Karpas-422 (cell line): ENCODE measurements around the gene DGKB. TPM values are rescaled to one million over a fixed set of nuclear protein-coding genes. Genes with fewer than 3 reads are reported as not detected.

Source experiments
- DNase-seq: peaks from one replicate; pipeline ENCODE4 v3.0.0-alpha.2; 2015
- H2AFZ ChIP-seq: fragments of 200-600 bp; sonication (generic); 2 replicates; pipeline ENCODE4 v1.6.1; 2014; ENCODE audit warnings: antibody characterized with exemption, low read length, mixed read lengths
- H3K27ac ChIP-seq: fragments of 200-600 bp; sonication (generic); 2 replicates; pipeline ENCODE4 v1.5.1; 2014; ENCODE audit warnings: mild to moderate bottlenecking, low read length, moderate library complexity
- H3K27me3 ChIP-seq: fragments of 200-600 bp; sonication (generic); 2 replicates; pipeline ENCODE4 v1.6.1; 2014; ENCODE audit warnings: low read length, mixed read lengths
- H3K36me3 ChIP-seq: fragments of 200-600 bp; sonication (generic); 2 replicates; pipeline ENCODE4 v1.6.1; 2014; ENCODE audit warnings: low read length, mixed read lengths; ENCODE audit not compliant: insufficient read depth
- H3K4me1 ChIP-seq: fragments of 200-600 bp; sonication (generic); 2 replicates; pipeline ENCODE4 v1.6.1; 2014; ENCODE audit warnings: mild to moderate bottlenecking, low read length, mixed read lengths
- H3K4me2 ChIP-seq: fragments of 200-600 bp; sonication (generic); 2 replicates; pipeline ENCODE4 v1.6.1; 2014; ENCODE audit warnings: low read length, low read depth, mild to moderate bottlenecking; ENCODE audit not compliant: poor library complexity, severe bottlenecking
- H3K4me3 ChIP-seq: fragments of 200-600 bp; sonication (generic); 2 replicates; pipeline ENCODE4 v1.5.1; 2014; ENCODE audit warnings: mild to moderate bottlenecking, antibody characterized with exemption, low read length, mixed read lengths
- H3K79me2 ChIP-seq: fragments of 200-600 bp; sonication (generic); 2 replicates; pipeline ENCODE4 v1.6.1; 2014; ENCODE audit warnings: mild to moderate bottlenecking, low read length, mixed read lengths
- H3K9ac ChIP-seq: fragments of 200-600 bp; sonication (generic); 2 replicates; pipeline ENCODE4 v1.6.0; 2014; ENCODE audit warnings: low read length
- H3K9me2 ChIP-seq: fragments of 200-600 bp; sonication (generic), shearing (Covaris generic); replicated peaks from 2 replicates; pipeline ENCODE4 v1.6.0; 2014; ENCODE audit warnings: mild to moderate bottlenecking, low read length, moderate library complexity; ENCODE audit not compliant: insufficient read depth
- H3K9me3 ChIP-seq: fragments of 300-700, 200-600 bp; sonication (generic); 2 replicates; pipeline ENCODE4 v1.6.1; 2014; ENCODE audit warnings: low read length, mixed read lengths
- H4K20me1 ChIP-seq: fragments of 200-600 bp; sonication (generic); 2 replicates; pipeline ENCODE4 v1.6.1; 2014; ENCODE audit warnings: mild to moderate bottlenecking, antibody characterized with exemption, low read length, low read depth; ENCODE audit not compliant: insufficient read depth
- total RNA-seq: library from RNA; depleted of rRNA; stranded (reverse); fragments of >200 nt; shearing (Covaris generic); gene quantifications from 2 replicates; pipeline ENCODE4 v1.2.3, GENCODE V29; 2014; ENCODE audit warnings: low replicate concordance

DGKB gene
- total RNA-seq, 1 experiment from 2014 or later: not detected

DNA sequence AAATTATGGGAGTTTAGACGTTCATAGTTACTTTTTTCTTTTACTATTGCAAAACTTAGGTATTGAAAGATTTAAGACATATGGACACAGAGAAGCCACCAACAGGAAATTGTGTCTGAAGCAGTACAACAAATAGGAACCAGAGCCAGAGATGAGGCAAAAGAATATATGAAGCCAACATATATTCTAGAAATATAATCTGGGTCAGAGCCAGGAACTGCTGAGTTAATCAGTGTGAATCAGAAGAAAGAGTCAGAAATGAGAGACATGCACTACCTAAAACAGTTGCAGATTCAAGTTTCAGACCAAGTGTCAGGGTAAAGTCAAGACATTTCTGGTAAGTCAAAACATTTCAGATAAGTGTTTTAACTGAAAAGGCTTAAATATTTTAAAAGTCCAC, 67.7 kb downstream of the DGKB start:
- no peaks in the 10 kb centered on the region for H3K27me3 ChIP-seq
- no peaks in the 10 kb centered on the region for H3K9me2 ChIP-seq
- H3K9me3 ChIP-seq: no peaks in the 10 kb centered on the region
- no peak overlapping the region for H3K9ac ChIP-seq
- no peak overlapping the region for H3K4me3 ChIP-seq
- H4K20me1 ChIP-seq: no peaks in the 10 kb centered on the region
- no peaks in the 10 kb centered on the region for H3K79me2 ChIP-seq
- no peak overlapping the region for H2AFZ ChIP-seq
- H3K27ac ChIP-seq: no peak overlapping the region
- no peaks in the 10 kb centered on the region for H3K4me1 ChIP-seq
- H3K4me2 ChIP-seq: no peak overlapping the region
- H3K36me3 ChIP-seq: no peaks in the 10 kb centered on the region
- no peak for DNase-seq

DNA sequence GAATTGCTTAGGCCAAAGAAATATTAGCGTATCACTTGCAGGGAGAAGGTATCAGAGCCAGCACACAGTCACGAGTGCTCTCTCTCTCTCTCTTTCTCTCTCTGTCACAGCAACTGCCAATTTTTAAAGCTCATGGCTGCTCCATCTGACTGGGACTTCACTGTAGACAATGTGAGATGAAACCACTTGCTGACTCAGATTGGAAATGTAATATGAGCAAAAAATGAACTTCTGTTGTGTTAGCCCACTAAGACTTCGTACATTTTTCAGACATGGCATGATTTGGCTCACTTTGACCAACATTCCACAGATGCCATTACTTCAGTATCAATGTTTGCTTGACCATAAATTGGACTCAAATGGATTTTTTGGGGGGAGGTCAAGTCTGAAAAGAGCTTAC, 68.1 kb downstream of the DGKB start:
- no peaks in the 10 kb centered on the region for H3K79me2 ChIP-seq
- H3K9me2 ChIP-seq: no peaks in the 10 kb centered on the region
- H4K20me1 ChIP-seq: no peaks in the 10 kb centered on the region
- no peak overlapping the region for H3K9ac ChIP-seq
- H3K4me3 ChIP-seq: no peak overlapping the region
- H3K27me3 ChIP-seq: no peaks in the 10 kb centered on the region
- no peaks in the 10 kb centered on the region for H3K9me3 ChIP-seq
- H3K27ac ChIP-seq: no peak overlapping the region
- no peak overlapping the region for H2AFZ ChIP-seq
- DNase-seq: no peak
- no peak overlapping the region for H3K4me2 ChIP-seq
- H3K36me3 ChIP-seq: no peaks in the 10 kb centered on the region
- H3K4me1 ChIP-seq: no peaks in the 10 kb centered on the region

- no peaks in the 10 kb centered on the region for H3K27me3 ChIP-seq
- no peaks in the 10 kb centered on the region for H3K9me2 ChIP-seq
- no peak for DNase-seq
- H2AFZ ChIP-seq: no peak overlapping the region
- H3K9ac ChIP-seq: no peak overlapping the region
- no peak overlapping the region for H3K4me3 ChIP-seq
- H3K79me2 ChIP-seq: no peaks in the 10 kb centered on the region
- no peak overlapping the region for H3K27ac ChIP-seq
- H3K4me2 ChIP-seq: no peak overlapping the region
- H3K9me3 ChIP-seq: no peaks in the 10 kb centered on the region
- no peaks in the 10 kb centered on the region for H4K20me1 ChIP-seq
- H3K36me3 ChIP-seq: no peaks in the 10 kb centered on the region
- no peaks in the 10 kb centered on the region for H3K4me1 ChIP-seq
Observed at GRCh38 chr7:14833707-14834106, 68.8 kb downstream of the DGKB start.

DNA sequence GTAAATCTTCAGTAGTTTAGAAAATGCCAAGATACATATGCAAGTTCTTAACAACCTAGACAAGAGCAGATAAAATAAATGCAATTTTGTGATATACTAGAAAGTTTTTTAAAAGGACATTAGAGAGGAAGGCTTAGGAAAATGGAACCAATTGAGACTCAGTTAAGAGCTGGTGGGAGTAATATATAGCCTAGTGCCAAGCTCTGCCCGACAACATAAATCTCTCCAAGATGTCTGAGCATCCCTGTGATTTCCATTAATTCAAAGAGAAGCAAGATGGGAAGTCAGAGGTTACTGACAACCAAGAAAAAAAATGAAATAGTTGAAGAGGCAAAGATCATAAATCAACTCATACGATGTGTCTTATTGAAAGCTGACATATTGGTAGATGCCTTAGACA, 74.5 kb downstream of the DGKB start:
- Histone ChIP-seq H3K4me1 (no peaks in the 10 kb centered on the region), H3K27me3 (no peaks in the 10 kb centered on the region), H3K9me2 (no peaks in the 10 kb centered on the region), H3K4me3 (no peak overlapping the region), H3K9me3 (no peaks in the 10 kb centered on the region), H3K36me3 (no peaks in the 10 kb centered on the region), H2AFZ (no peak overlapping the region), H3K27ac (no peak overlapping the region), H3K79me2 (no peaks in the 10 kb centered on the region), H3K4me2 (no peak overlapping the region), H4K20me1 (no peaks in the 10 kb centered on the region), H3K9ac (no peak overlapping the region)
- no peak for DNase-seq

- H3K79me2 ChIP-seq: no peaks in the 10 kb centered on the region
- no peak overlapping the region for H3K27ac ChIP-seq
- H3K4me3 ChIP-seq: no peak overlapping the region
- no peaks in the 10 kb centered on the region for H3K9me3 ChIP-seq
- no peak overlapping the region for H3K9ac ChIP-seq
- no peaks in the 10 kb centered on the region for H3K9me2 ChIP-seq
- no peaks in the 10 kb centered on the region for H4K20me1 ChIP-seq
- no peak overlapping the region for H3K4me2 ChIP-seq
- no peak overlapping the region for H2AFZ ChIP-seq
- no peak for DNase-seq
- no peaks in the 10 kb centered on the region for H3K27me3 ChIP-seq
- H3K36me3 ChIP-seq: no peaks in the 10 kb centered on the region
- H3K4me1 ChIP-seq: no peaks in the 10 kb centered on the region
Observed at GRCh38 chr7:14826426-14826825, 76.1 kb downstream of the DGKB start.

GRCh38 chr7:14825912-14826311, 76.6 kb downstream of the DGKB start:
- Histone ChIP-seq H3K36me3 (no peaks in the 10 kb centered on the region), H3K4me2 (no peak overlapping the region), H3K79me2 (no peaks in the 10 kb centered on the region), H3K9me3 (no peaks in the 10 kb centered on the region), H3K4me1 (no peaks in the 10 kb centered on the region), H3K27me3 (no peaks in the 10 kb centered on the region), H3K9ac (no peak overlapping the region), H2AFZ (no peak overlapping the region), H4K20me1 (no peaks in the 10 kb centered on the region), H3K4me3 (no peak overlapping the region), H3K27ac (no peak overlapping the region), H3K9me2 (no peaks in the 10 kb centered on the region)
- DNase-seq: no peak

GRCh38 chr7:14822481-14822854, 80.1 kb downstream of the DGKB start:
- Histone ChIP-seq H3K4me3 (no peak overlapping the region), H2AFZ (no peak overlapping the region), H3K9ac (no peak overlapping the region), H3K36me3 (no peaks in the 10 kb centered on the region), H3K4me2 (no peak overlapping the region), H3K9me3 (peaks cover under 1% of the 10 kb centered on the region; the same call in 1 of the 2 replicates), H3K27ac (no peak overlapping the region), H3K79me2 (no peaks in the 10 kb centered on the region), H3K27me3 (no peaks in the 10 kb centered on the region), H4K20me1 (no peaks in the 10 kb centered on the region), H3K9me2 (no peaks in the 10 kb centered on the region), H3K4me1 (no peaks in the 10 kb centered on the region)
- no peak for DNase-seq

GRCh38 chr7:14821757-14822480, 80.6 kb downstream of the DGKB start:
- H4K20me1 ChIP-seq: no peaks in the 10 kb centered on the region
- no peak overlapping the region for H3K4me2 ChIP-seq
- H3K27ac ChIP-seq: no peak overlapping the region
- H3K27me3 ChIP-seq: no peaks in the 10 kb centered on the region
- no peak overlapping the region for H3K9ac ChIP-seq
- H3K9me3 ChIP-seq: peaks cover 3% of the 10 kb centered on the region; the same call in 1 of the 2 replicates
- H3K9me2 ChIP-seq: no peaks in the 10 kb centered on the region
- no peak overlapping the region for H2AFZ ChIP-seq
- no peaks in the 10 kb centered on the region for H3K36me3 ChIP-seq
- H3K4me3 ChIP-seq: no peak overlapping the region
- no peaks in the 10 kb centered on the region for H3K4me1 ChIP-seq
- H3K79me2 ChIP-seq: no peaks in the 10 kb centered on the region
- DNase-seq: no peak
